Memory B cell (primary cell): ENCODE results near the gene RNF220.

Source experiments
- ATAC-seq: fragments of 150-1000 bp; cut with Tn5 transposase; 2 replicates; pipeline ENCODE4 v1.10.0; 2021; ENCODE audit warnings: low read depth, mild to moderate bottlenecking, moderate library complexity
- DNase-seq, 2 donors: peaks; one replicate each; pipeline ENCODE4 v3.0.0; 2022; ENCODE audit warnings: low spot score in 2 of 2
- H3K27ac Mint-ChIP-seq: one replicate; pipeline ENCODE4 v1.8.0; 2022; ENCODE audit warnings: mild to moderate bottlenecking, moderate library complexity, mixed read lengths
- H3K27me3 Mint-ChIP-seq: one replicate; pipeline ENCODE4 v1.8.0; 2022; ENCODE audit warnings: mixed read lengths
- H3K36me3 Mint-ChIP-seq: one replicate; pipeline ENCODE4 v1.8.0; 2022; ENCODE audit warnings: mild to moderate bottlenecking, mixed read lengths
- H3K4me1 Mint-ChIP-seq: one replicate; pipeline ENCODE4 v1.8.0; 2022; ENCODE audit warnings: mixed read lengths
- H3K4me3 Mint-ChIP-seq: one replicate; pipeline ENCODE4 v1.8.0; 2022; ENCODE audit warnings: mild to moderate bottlenecking, moderate library complexity, mixed read lengths
- H3K9me3 Mint-ChIP-seq: one replicate; pipeline ENCODE4 v1.8.0; 2022; ENCODE audit warnings: mixed read lengths

The RNF220 gene

DNA sequence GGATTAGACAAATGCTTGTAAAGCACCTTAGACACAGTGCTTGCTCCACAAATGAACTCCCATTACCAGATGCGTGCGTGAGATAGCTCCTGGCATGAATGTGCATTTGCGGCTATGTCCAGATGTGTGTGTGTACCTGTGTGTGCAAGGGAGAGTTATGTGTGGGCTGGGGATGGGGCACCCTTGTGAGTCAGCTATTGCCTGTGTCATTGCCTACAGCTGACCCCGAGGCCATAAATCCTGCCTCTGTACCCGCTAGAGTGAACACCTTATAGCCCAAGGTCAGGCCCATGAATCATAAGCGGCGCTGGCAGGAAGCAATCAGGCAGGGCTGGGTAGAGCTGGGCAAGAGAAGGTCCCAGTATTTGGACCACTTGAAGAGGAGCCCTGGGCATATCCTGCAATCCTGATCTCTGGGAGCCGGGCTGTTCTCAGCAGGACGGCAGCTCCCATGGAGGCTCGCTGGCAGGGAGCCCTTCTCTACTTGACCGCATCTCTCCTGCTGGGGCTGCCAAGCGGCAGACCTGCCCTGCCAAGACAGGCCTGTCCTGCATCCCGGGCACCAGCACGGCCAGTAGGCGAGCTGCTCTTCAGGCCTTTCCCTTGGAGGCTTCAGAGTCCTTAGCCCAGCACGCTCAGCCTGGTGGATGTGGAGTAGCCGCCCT lies 182.9 kb downstream of the RNF220 start:
- no peaks in the 10 kb centered on the region for H3K9me3 Mint-ChIP-seq
- ATAC-seq (no peak), DNase-seq (no peak)
- peaks cover 3% of the 10 kb centered on the region for H3K27me3 Mint-ChIP-seq
- H3K36me3 Mint-ChIP-seq, result no peaks in the 10 kb centered on the region
- H3K4me1 Mint-ChIP-seq, result peaks cover 3% of the 10 kb centered on the region
- no peak overlapping the region for H3K27ac Mint-ChIP-seq
- H3K4me3 Mint-ChIP-seq, result no peak overlapping the region

DNA sequence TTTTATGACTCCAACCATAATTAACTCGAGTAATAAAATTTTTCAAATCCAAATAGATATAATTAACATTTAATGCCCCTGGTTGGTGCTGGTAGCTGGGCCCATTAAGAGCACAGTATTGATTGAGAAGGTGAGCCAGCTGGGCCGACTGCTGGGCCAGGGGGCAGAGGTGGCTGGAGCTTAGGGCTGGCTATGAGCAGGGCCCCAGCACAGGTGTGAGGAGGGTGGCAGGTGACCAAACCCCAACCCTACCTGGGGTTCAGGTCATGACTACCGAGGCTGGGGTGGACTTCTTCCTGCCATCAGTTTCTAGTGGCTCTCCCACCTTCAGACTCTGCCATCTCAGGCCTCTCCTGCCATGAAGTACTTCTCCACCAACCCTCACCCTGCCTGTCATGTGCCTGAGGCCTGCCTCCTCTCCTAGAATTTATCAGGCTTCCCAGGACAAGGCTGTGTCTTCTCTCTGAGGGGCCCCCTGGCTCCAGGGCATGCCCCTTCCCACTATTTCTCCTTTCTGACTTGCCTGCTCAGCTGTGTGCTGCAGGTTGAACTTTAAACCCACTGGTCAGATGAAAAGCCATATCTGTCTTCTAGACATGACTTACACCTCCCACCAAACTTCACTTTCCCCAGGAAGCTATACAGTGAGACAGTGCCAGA lies 183.6 kb downstream of the RNF220 start:
- Mint-ChIP-seq H3K27ac (no peak overlapping the region), H3K27me3 (peaks cover 3% of the 10 kb centered on the region), H3K4me3 (no peak overlapping the region), H3K4me1 (peaks cover 3% of the 10 kb centered on the region), H3K36me3 (no peaks in the 10 kb centered on the region), H3K9me3 (no peaks in the 10 kb centered on the region)
- ATAC-seq, result no peak
- DNase-seq, result no peak

DNA sequence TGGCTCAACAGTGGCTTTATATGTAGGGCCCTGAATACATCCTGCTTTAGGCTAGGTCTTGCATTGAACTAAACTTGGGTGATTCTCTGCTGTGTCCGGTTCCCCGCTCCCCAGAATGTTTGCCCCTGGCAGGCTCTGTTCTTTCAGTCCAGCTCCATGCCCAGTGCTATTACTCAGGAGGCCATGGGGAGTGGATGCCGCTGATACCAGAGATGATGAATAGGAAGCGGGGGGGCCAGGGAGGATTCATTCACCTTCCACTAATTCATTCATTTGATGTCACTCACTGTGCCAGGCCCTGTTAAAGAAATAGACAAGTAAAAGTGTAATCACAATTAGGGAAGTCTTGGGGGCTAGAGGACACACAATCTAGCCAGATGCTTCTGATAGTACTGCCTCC lies 185.4 kb downstream of the RNF220 start:
- ATAC-seq (no peak), DNase-seq (no peak)
- H3K4me3 Mint-ChIP-seq, result no peak overlapping the region
- peaks cover 5% of the 10 kb centered on the region for H3K27me3 Mint-ChIP-seq
- no peak overlapping the region for H3K27ac Mint-ChIP-seq
- no peaks in the 10 kb centered on the region for H3K9me3 Mint-ChIP-seq
- no peaks in the 10 kb centered on the region for H3K36me3 Mint-ChIP-seq
- H3K4me1 Mint-ChIP-seq, result peaks cover 3% of the 10 kb centered on the region

DNA sequence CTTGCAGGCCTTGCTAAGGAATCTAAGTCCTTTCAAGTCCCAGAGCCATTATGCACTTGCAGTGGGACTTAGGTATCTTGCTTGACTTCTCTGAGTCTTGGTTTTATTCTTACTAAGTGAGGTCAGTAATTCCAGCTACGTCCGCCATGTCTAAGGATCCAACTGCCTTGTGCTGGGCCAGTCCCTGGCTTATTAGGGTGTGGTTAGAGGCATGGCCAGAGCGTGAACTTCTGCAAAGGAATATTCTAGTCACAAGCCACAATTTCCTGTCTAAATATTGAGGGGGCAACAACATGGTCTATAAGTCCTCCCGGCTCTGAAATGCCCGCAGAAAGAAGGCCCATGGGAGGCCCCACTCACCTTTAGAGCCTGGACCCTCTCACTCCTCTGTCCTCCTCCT lies 186.3 kb downstream of the RNF220 start:
- Mint-ChIP-seq H3K4me3 (no peak overlapping the region), H3K4me1 (peaks cover 3% of the 10 kb centered on the region), H3K27me3 (peaks cover 7% of the 10 kb centered on the region), H3K27ac (no peak overlapping the region), H3K36me3 (no peaks in the 10 kb centered on the region), H3K9me3 (no peaks in the 10 kb centered on the region)
- no peak for DNase-seq
- ATAC-seq, result no peak

DNA sequence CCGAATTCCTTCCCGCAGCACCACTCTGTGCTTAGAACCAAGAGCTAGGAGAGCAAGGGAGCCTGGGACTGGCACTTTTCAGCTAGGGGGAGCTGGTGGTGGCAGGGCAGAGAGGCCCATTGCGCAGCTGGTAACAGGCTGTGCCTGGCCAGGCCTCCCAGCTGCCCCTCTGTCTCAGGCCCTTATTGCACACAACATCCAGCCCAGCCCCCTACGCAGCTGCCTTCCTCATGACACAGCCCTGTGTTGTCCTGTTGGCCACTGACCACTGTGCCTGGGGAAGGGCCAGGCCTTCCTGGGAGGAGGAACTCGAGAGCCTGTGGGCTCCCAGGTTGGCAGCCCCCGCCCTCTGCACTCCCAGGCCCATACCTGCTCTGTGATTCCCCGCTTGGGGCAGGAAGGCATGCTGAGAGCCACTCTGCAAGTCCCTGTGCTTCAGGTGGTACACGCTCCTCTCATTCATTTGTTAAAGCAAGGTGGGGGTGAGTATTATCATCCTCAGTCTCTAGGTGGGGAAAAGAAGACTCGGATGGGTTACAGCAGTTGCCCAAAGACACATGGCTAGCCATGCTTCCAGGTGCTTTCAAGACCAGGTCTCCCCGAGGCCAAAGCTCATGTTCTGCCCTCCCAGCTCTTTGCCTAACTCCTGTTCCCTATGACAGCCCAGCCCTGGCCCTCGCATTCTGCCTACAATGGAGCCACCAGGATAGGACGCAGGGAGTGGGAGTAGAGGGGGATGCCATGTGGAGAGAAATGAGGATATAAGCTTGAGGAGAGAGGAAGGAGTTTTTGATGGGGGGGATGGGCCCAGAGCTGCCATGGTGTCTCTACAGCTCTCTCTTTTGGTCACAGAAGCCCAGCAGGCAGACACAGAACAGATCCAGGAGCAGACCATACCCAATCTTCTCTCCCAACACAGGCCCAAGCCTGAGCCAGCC lies 187.4 kb downstream of the RNF220 start:
- no peak for ATAC-seq
- Mint-ChIP-seq H3K4me3 (no peak overlapping the region), H3K27me3 (peaks cover 8% of the 10 kb centered on the region), H3K36me3 (no peaks in the 10 kb centered on the region), H3K4me1 (peaks cover 3% of the 10 kb centered on the region), H3K27ac (no peak overlapping the region), H3K9me3 (no peaks in the 10 kb centered on the region)
- no peak for DNase-seq

DNA sequence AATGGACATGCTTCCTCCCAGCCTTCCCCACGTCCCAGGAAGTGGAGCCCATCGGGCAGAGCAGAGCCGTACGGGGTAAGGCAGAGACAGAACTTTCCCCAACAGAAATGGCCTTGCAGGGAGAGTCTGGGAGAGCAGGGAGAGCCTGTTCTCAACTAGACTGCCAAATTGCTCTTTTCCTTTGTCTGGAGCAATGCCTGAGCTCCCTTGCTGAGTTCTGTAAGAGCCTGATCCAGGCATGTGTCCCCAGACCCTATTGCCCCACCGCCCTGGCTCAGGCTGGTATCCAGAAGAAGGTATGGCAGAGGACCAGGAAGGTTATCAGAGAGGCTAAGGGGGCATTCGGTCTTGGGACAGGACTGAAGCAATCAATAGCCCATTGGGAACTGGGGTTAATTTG lies 189.3 kb downstream of the RNF220 start:
- no peak overlapping the region for H3K27ac Mint-ChIP-seq
- H3K4me3 Mint-ChIP-seq, result no peak overlapping the region
- H3K27me3 Mint-ChIP-seq, result peaks cover 7% of the 10 kb centered on the region
- peaks cover 3% of the 10 kb centered on the region for H3K4me1 Mint-ChIP-seq
- no peaks in the 10 kb centered on the region for H3K9me3 Mint-ChIP-seq
- no peaks in the 10 kb centered on the region for H3K36me3 Mint-ChIP-seq
- no peak for DNase-seq
- ATAC-seq, result no peak

DNA sequence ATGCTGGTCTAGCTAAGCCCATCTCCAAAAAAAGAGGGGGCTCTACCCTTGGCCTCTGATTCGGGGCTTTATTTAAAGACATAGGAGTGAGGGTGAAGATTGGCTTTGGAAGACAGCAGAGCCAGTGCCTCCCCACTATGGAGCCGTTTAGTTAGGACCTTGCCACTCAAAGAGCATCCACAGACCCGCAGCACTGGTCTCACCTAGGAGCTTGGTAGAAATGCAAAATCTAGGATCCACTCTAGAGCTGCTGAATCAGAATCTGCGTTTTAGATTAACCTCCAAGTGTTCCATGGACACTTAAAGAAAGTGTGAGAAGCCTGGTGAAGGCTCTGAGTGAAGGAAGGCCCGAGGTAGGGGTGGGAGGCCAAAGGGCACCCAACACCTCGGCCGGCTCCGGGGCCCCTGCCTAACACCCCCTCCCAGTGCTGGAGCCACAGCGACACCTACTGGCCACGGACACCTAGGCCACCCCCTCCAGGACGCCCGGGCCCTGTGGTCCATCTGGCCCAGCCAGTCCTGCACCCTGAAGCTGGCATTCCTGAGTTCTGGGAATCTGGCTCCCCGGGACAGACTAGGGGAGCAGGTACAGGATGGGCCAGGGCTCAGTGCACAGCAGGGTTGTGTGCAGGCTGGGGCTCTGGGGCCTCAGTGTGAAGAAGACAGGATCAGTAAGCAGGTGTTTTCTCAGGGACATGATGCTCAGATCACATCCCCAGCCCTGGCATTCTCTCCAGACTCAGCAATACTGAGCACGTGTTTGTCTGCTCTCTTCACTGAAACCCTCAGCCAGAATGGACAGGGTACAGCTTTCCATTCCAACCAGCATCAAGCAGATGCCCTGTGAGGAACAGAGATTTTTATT lies 190.0 kb downstream of the RNF220 start:
- H3K4me1 Mint-ChIP-seq, result peaks cover 3% of the 10 kb centered on the region
- no peaks in the 10 kb centered on the region for H3K9me3 Mint-ChIP-seq
- H3K4me3 Mint-ChIP-seq, result no peak overlapping the region
- H3K27me3 Mint-ChIP-seq, result peaks cover 7% of the 10 kb centered on the region
- no peak overlapping the region for H3K27ac Mint-ChIP-seq
- peak; percentile 79 to 89 for DNase-seq
- no peaks in the 10 kb centered on the region for H3K36me3 Mint-ChIP-seq
- ATAC-seq, result peak; percentile 97

GRCh38 chr1:44596511-44596910 lies 191.5 kb downstream of the RNF220 start:
- H3K9me3 Mint-ChIP-seq, result no peaks in the 10 kb centered on the region
- DNase-seq (no peak), ATAC-seq (no peak)
- H3K27ac Mint-ChIP-seq, result no peak overlapping the region
- H3K4me3 Mint-ChIP-seq, result no peak overlapping the region
- peaks cover 3% of the 10 kb centered on the region for H3K4me1 Mint-ChIP-seq
- no peaks in the 10 kb centered on the region for H3K36me3 Mint-ChIP-seq
- peaks cover 7% of the 10 kb centered on the region for H3K27me3 Mint-ChIP-seq

GRCh38 chr1:44598167-44598566 lies 193.1 kb downstream of the RNF220 start:
- DNase-seq (no peak), ATAC-seq (no peak)
- Mint-ChIP-seq H3K27ac (no peak overlapping the region), H3K27me3 (peaks cover 9% of the 10 kb centered on the region), H3K4me3 (no peak overlapping the region), H3K36me3 (no peaks in the 10 kb centered on the region), H3K9me3 (no peaks in the 10 kb centered on the region), H3K4me1 (no peaks in the 10 kb centered on the region)

- ATAC-seq, result no peak
- Mint-ChIP-seq H3K36me3 (no peaks in the 10 kb centered on the region), H3K4me3 (no peak overlapping the region), H3K27me3 (peaks cover 8% of the 10 kb centered on the region), H3K9me3 (no peaks in the 10 kb centered on the region), H3K4me1 (no peaks in the 10 kb centered on the region), H3K27ac (no peak overlapping the region)
- no peak for DNase-seq
Measured at GRCh38 chr1:44602634-44603628, 197.9 kb downstream of the RNF220 start.

- no peaks in the 10 kb centered on the region for H3K4me1 Mint-ChIP-seq
- H3K9me3 Mint-ChIP-seq, result no peaks in the 10 kb centered on the region
- no peak overlapping the region for H3K4me3 Mint-ChIP-seq
- no peak overlapping the region for H3K27ac Mint-ChIP-seq
- H3K27me3 Mint-ChIP-seq, result peaks cover 11% of the 10 kb centered on the region
- no peaks in the 10 kb centered on the region for H3K36me3 Mint-ChIP-seq
- no peak for DNase-seq
- ATAC-seq, result no peak
Measured at GRCh38 chr1:44603718-44604117, 198.7 kb downstream of the RNF220 start.

GRCh38 chr1:44604157-44604955 lies 199.3 kb downstream of the RNF220 start:
- Mint-ChIP-seq H3K9me3 (no peaks in the 10 kb centered on the region), H3K36me3 (no peaks in the 10 kb centered on the region), H3K27me3 (peaks cover 11% of the 10 kb centered on the region), H3K4me3 (no peak overlapping the region), H3K4me1 (no peaks in the 10 kb centered on the region), H3K27ac (no peak overlapping the region)
- ATAC-seq, result no peak
- DNase-seq, result no peak
